GM18499 (cell line): ENCODE measurements around the gene MACF1.

ENCODE experiments used
- ATAC-seq: cut with Tn5 transposase; IDR thresholded peaks from one replicate; pipeline ENCODE4 v1.9.1; 2021; ENCODE audit warnings: moderate number of reproducible peaks; ENCODE audit not compliant: insufficient read depth, unreplicated experiment

Gene MACF1

DNA sequence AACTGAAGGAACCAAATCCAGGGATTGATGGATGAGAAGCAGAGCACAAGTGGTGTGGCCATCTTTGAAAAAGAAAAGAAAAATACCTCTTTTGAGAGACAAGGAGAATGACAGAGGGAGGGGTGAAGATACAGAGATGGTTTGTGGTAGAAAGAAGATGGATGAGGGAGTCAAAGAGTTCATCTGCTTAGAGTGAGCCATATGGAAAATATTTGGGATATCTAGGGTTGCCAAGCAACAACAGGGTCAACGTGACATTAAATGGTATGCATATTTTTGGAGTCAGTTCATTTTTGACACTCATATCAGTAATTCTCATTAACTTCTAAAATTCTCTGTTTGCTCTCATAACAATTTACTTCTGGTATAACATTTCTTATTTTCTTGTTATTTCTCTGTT is 50.7 kb downstream of the MACF1 start:
- ATAC-seq = no peak

- ATAC-seq = no peak
Measured at GRCh38 chr1:39258146-39258924, 53.8 kb downstream of the MACF1 start.

DNA sequence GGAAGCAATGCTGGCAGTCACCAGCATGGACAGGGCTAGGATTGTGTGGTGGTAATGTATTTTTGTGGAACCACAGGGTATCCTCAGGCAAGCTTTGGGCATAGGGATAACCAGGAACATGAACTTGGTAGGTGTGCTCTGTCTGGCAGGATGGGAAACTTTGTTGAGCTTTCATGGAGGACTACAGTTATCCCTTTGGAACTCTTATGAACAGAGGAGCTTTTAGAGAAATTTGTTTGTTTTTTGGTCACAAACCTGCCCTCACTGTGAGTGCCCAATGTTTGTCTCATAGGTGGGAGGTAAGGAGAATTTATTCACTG is 54.4 kb downstream of the MACF1 start:
- no peak for ATAC-seq

DNA sequence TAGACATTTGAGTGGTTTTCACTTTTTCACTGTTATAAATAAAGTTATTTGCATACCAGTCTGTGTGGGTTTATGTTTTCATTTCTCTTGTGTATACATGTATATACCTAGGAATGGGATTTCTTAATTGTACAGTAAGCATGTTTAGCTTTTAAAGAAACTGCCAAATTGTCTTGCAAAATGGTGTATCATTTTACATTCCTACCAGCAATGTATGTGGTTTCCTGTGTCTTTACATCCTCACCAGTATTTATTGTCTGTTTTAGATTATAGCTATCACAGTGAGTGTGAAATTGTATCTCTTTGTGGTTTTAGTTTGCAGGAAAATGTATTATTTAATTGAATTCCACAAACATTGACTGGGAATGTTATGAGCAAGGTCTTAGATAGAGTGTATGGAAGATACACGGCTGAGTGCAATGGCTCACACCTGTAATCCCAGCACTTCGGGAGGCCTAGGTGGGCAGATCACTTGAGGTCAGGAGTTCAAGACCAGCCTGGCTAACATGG is 57.3 kb downstream of the MACF1 start:
- ATAC-seq = no peak

DNA sequence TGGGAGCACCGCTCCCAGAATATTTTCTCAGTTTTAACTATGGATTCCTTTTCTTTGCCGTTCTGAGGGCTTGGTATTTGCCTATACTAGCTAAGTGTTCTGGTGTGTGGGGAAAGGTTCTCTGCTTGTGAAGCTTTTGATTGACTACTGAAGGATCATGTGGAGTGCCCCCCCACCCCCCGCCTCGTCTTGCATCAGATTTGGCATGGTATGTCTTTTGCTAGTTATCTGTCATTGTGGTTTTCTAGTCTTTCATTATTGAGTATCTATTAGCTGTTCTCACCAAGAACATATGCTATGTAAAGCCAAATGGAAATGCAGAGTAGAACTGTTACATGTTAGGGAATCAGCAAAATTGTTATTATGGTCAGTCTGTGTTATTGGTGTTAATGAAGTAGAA is 58.3 kb downstream of the MACF1 start:
- no peak for ATAC-seq

GRCh38 chr1:39266269-39266668 is 61.8 kb downstream of the MACF1 start:
- no peak for ATAC-seq

- ATAC-seq = no peak
Measured at GRCh38 chr1:39266792-39267191, 62.3 kb downstream of the MACF1 start.

- no peak for ATAC-seq
Measured at GRCh38 chr1:39268112-39268581, 63.7 kb downstream of the MACF1 start.

DNA sequence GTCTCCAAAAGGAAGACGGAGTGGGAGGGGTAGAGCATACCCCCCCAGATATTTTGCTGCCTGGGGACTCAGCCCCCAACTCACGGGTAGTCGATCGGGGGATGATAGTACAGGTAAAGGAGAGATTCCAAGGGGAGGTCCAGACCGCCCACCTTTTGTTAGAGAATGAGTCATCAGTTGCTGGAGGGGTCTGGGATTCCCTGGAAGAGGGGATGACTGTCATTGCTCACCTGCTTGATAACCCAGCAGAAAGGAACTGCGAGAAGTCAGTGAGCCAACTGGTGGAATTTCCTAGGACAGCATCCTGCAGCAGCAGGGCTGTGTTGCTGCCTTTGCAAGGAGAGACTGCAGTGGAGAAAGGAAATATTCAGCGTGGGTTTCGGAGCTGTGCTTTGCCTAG is 64.4 kb downstream of the MACF1 start:
- no peak for ATAC-seq

DNA sequence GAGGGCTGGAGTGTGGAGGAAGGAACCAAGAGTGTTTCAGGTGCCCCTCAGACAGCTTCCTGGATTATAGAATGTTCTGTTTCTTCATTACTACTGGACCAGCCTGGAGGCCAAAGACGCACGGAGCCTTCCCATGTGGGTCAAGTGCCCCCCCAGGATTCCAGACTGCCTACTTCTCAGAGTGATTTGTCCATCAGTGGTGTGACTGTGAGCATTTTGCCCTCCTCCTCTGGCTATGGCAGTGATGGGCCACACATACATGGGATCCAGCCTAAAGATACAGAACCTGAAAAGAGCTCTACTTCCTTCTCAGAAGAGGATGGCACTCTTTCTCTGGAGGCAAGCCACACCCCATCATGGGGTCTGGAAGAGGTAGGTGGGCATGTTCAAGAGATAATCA is 64.9 kb downstream of the MACF1 start:
- no peak for ATAC-seq

- ATAC-seq = peak; percentile 37
Measured at GRCh38 chr1:39269791-39270342, 65.4 kb downstream of the MACF1 start.

GRCh38 chr1:39270368-39270767 is 65.9 kb downstream of the MACF1 start:
- no peak for ATAC-seq

- ATAC-seq = no peak
Measured at GRCh38 chr1:39272027-39272797, 67.7 kb downstream of the MACF1 start.

- ATAC-seq = no peak
Measured at GRCh38 chr1:39272798-39273469, 68.4 kb downstream of the MACF1 start.

GRCh38 chr1:39275836-39276507 is 71.5 kb downstream of the MACF1 start:
- no peak for ATAC-seq

- no peak for ATAC-seq
Measured at GRCh38 chr1:39277879-39278278, 73.4 kb downstream of the MACF1 start.

GRCh38 chr1:39282537-39283216 is 78.2 kb downstream of the MACF1 start:
- no peak for ATAC-seq

DNA sequence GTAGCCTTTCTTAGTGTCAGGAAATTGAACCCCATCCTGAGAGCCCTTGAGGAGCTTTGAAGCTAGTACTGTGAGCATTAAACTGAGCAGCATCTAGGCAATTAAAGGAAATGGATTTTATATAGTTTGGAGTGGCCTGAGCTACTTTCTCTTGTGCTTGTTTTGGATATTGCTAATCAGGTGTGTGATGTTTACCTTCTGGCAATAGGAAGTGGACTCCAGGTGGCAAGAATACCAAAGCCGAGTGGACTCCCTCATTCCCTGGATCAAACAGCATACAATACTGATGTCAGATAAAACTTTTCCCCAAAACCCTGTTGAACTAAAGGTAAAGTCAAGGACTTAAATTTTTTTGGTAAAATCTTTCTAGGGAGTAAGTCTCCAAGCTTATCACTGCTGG is 79.4 kb downstream of the MACF1 start:
- no peak for ATAC-seq

- no peak for ATAC-seq
Measured at GRCh38 chr1:39287541-39287940, 83.0 kb downstream of the MACF1 start.
